NCI-H1092 (cell line): ENCODE data around the gene HCN2.

Experiments used
- DNase-seq: peaks from one replicate; lab custom pipeline; 2025; lab: John Stamatoyannopoulos, UW

HCN2 gene

DNA sequence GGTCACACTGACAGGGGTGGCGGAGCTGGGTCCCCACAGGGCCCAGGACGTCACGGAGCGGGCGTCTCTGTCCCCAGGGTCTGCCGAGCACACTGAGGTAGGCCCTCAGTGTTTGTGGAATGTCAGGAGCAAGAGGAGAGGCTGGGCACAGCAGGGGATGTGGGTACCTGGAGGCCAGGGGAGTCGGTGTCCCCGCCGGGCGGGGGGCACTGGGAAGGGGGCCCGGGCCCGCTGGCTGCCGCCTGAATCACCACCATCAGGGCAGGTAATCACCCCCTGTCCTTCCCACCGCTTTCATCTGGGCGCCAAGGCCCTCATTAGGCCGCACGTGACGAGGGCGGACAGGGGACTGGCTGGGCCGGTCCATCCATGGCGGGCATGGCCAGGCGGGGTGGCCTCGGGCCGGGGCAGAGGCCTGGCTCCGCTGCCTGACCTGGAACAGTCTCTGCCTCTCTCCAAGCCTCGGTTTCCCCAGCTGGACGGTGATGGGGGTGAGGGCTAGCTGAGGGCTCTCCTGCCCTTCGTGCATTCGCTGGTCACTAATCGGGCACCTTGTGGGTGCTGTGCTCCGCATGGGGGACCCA, 51.0 kb downstream of the HCN2 start:
- no peak for DNase-seq

- DNase-seq: no peak
Observed at GRCh38 chr19:641702-642101, 52.0 kb downstream of the HCN2 start.

DNA sequence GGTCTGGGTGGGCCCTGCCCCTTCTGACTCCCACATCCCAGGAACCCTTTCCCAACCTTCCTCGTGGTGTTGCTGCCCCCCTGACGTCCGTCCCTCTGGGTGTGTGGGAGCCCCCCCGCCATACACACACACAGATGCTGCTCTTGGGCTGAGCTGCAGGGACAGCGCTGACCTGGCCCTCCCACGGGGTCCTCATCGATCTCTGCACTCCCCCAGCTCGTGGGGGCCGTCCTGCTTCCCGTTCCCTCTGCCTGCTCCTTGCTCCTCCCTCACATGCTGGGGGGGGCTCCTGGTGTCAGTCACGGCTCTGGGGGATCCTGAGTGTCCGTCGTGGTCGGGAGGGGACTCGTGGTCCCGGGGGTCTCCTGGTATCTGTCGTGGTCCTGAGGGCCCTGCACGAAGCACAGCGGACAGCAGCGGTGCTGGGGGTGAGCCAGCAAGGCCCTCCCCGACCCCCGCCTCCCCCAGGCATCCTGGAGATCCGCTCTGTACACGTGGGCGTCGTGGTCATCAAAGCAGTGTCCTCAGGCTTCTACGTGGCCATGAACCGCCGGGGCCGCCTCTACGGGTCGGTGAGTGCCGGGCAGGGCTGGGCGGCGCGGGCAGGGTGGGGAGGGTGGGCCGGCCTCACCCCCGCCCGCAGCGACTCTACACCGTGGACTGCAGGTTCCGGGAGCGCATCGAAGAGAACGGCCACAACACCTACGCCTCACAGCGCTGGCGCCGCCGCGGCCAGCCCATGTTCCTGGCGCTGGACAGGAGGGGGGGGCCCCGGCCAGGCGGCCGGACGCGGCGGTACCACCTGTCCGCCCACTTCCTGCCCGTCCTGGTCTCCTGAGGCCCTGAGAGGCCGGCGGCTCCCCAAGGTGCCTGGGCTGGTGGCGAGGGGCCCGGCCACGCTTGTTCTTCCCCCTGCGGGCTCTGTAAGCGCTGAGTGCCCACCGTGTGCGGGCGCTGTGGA, 53.4 kb downstream of the HCN2 start:
- DNase-seq: no peak

GRCh38 chr19:643736-644135, 54.1 kb downstream of the HCN2 start:
- no peak for DNase-seq

DNA sequence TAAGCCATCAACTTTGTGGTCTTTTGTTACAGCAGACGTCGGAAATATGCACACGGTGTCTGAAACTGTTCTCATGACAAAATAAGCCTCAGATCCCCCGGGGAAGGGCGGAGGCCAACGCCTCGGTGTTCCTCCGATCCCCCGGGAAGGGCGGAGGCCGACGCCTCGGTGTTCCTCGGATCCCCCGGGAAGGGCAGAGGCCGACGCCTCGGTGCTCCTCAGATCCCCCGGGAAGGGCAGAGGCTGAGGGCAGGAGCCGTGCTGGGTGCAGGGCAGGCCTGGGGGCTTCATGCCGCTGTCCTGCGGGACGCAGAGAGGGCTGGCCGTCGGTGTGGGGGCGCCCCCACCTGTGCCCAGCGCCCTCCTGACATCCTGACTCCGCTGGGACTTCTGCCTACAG, 54.7 kb downstream of the HCN2 start:
- no peak for DNase-seq

DNA sequence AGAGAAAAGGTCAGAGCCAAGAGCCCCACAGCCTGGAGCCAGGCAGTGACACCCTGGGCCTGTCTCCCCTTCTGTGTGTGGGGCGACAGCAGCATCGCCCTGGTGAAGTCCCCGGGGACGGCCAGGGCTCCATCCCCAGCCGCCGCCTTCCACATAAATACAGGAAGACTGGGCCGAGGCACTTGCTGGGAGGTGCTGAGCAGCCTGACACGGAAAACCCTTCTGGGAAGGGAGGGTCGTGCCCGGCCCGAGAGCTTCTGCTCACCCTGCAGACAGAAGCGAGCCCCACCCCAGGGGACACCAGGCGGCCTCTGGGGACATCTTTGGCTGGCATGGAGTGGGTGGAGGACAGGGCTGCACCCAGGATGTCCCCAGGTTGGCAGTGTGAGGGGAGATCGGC, 55.1 kb downstream of the HCN2 start:
- DNase-seq: no peak

DNA sequence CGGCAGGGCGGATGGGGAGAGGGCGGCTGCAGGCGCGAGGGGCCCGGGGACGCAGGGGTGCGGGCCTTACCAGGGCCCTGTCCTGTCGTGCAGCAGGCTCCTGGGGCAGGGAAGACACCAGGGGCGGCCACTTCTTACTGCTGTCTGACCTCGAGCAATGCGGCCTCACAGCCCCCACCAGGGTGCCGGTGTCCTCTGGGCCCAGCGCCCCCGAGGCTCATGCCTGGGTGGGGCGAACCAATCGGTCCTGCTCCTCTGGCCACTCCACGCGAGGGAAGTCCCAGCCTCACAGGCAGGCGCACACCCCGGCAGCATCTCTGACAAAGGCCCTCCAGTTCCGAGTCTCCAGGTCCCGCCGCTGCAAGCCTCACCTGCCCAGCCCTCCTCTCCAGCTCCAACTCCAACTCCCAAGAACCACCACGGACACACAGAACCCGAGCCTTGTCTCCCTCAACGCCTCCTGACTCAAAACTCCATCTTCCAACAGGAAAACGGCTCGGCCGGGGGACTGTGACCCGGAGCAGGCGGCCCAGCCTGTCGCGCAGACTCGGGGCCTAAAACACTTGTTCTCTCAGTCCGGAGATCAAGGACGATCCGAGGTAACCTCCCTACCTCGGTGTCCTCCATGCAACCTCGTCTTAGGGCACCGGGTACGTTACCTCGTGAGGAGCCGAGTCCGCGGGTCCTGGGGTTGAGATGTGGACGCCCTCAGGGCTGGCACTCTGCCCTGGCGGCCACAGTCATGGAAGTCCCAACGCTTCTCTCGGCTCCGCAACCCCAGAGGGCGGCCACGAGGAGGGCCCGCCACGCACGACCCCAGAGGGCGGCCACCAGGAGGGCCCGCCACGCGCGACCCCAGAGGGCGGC, 56.5 kb downstream of the HCN2 start:
- DNase-seq: no peak

GRCh38 chr19:646779-647565, 57.3 kb downstream of the HCN2 start:
- no peak for DNase-seq

DNA sequence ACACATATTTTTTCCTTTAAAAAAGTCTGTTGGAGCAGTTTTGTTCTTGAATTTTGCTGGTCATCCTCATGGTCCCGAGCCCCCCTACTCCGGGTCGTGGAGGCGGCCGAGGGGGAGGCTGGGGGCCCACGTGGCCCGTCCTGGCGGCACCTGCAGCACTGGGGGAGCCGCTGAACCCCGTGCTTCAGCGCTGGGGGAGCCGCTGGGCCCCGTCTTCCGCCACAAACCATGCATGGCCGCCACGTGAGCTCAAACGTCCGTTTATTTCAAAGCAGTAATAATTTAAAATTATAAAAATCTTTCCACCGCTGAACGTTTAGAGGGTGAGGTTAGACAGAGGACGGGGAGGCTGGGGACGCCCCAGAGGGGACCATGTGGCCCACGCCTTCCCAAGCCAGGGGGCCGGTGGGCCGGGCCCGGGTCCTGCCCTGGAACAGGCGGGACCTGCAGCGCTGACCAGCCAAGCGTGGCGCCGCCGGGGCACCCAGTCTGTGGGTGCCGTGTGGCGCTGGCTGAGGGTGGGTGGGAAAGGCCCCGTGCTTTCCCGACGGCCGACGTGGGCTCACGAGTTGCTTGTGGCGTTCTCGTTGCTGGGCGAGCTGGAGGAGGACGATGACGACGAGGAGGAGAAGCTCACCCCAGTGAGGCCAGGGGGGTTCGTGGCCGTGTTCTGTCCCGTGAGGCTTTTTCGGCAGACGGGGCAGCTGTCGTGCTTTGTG, 58.0 kb downstream of the HCN2 start:
- DNase-seq: no peak

DNA sequence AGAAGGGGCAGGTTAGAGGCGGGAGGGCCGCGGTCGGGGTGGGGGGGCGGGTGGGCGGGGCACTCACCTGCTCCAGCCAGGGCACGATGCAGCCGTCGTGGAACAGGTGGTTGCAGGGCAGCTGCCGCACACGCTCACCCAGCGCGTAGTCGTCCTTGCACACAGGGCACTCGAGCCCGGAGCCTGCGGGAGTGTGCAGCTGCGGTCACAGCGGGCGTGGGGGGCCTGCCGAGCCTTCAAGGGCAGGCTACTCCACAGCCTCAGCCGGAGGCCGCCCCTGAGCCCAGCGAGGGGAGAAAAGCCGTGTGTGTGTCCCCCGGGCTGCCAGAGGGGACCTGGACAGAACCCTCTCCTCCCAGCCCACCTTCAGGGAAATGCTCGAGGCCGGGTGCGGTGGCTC, 58.6 kb downstream of the HCN2 start:
- DNase-seq: no peak

DNA sequence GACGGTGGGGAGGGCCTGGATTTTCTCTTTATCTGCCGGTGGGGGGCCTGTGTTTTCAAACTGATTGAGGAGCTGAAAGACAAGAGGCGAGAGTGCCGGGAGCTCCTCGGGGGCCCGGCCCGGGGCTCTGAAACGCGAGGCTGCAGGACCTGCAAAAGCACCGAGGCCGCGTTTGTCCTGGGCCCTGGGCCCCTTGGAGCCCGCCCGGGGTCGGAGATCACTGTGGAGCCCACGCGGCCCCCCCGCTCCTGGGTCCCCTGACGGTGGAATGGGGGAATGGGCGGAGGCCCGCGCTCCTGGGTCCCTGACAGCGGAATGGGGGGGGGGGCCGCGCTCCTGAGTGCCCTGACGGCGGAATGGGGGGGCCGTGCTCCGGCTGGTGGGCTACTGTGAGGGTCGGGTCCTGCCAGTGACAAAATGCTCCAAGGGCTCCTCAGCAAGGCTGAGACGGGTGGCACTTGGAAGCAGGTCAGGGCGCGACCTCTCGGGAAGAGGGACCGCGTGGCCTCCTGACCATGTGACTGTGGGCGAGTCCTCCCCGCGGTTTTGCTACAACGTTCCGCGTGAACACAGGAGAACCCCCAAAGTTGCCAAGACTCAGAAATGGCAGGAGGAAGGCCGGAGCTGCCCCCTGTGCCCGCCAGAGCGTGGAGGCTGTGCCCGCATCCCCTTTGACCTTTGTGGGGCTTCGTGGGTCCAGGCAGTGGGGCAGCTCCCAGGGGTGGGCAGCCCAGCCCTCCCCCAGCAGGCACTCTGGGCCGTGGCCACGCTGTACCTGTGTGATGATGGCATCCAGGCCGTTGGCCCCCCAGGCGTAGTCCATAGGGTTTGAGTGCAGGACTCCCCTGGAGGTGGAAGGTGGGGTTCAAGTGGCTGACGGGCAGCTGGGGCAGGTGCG, 59.5 kb downstream of the HCN2 start:
- no peak for DNase-seq

GRCh38 chr19:650121-650520, 60.4 kb downstream of the HCN2 start:
- DNase-seq: no peak

DNA sequence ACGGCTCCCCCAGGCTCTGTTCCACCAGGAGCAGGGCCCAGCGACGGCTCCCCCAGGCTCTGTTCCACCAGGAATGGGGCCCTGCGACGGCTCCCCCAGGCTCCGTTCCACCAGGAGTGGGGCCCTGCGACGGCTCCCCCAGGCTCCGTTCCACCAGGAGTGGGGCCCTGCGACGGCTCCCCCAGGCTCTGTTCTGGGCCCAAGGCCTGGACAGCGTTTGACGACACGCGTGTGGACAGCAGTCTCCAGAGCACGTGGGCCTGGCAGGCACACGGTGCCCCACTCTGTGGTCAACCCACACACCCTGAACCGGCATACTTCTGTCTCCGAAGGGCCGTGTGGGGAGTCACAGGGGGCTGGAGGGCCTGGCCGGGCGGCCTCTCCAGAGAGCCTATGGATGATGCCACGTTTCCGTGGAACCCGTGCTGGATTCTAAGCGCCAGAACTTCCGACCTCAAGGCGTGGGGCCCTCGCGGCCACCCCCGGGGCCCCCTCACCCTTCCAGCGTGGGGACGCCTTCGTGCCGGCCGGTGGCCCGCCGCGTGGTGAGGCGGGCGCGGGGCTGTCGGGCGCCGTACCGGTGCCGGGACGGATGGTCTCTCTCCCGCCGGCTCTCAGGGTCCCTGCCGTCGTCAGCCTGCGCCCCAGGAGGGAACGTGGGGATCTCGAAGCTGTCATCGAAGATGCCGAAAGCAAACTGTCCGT, 61.6 kb downstream of the HCN2 start:
- no peak for DNase-seq

DNA sequence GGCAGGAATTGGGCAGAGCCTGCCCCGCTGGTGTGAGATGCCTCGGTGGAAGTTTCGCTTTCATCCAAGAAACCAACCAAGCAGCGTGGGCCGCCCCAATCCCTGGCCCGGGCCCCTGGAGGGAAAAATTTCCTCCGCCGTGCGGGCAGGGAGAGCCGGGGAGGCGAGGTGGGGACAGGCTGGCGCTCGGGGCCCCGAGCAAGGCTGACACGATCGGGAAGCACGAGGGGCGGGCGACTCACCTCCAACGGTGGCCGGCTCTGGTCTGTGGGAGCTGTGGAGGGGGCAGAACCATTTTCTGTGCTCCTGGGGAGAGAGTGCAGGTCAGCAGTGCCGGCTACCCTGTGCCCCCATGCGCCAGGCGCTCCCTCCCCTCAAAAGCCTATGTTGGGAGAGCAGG, 62.3 kb downstream of the HCN2 start:
- no peak for DNase-seq

GRCh38 chr19:652467-653389, 63.0 kb downstream of the HCN2 start:
- DNase-seq: no peak

DNA sequence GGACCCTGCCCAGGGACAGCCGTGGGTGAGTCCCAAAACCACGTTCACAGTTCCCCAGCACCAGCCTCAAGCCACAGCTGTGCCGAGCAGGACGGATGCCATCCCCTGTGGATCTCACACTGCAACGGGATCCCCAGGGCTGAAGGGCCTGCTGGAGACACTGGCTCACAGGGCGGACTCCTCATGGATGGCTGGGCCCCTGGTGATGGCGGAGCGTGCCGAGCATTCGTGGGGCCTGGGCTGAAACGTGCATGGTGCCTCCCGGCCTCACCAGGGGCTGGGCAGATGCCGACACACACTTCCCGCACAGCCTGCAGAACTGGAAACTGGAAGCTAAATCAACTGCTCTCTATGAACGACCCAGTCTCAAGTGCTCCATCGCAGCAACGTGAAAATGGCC, 63.7 kb downstream of the HCN2 start:
- DNase-seq: no peak

DNA sequence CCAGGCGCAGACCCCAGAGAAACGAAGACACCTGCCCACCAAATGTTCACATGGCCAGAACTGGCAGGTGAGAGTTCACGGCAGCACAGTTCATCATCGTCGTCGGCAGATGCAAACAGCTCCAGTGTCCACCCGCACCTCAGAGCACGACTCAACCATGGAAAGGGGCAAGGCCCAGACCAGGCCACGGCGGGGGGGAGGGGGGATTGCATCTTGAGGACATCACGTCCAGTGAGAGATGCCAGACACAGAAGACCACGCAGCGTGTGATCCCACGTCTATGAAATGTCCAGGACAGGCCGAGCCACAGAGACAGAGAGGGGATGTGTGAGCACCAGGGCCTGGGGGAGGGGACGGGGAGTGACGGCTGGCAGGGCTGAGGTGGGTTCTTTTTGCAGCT, 66.0 kb downstream of the HCN2 start:
- DNase-seq: no peak
